Ectodermal cell (in vitro differentiated cells): ENCODE measurements around the gene PRR14.

Experiments used
- H3K27ac ChIP-seq: 2 replicates; pipeline ENCODE4 v1.7.0; 2013; ENCODE audit warnings: mild to moderate bottlenecking, low read depth, low read length; ENCODE audit not compliant: insufficient read depth, poor library complexity, severe bottlenecking
- H3K27me3 ChIP-seq: 2 replicates; pipeline ENCODE4 v1.7.0; 2013; ENCODE audit warnings: mild to moderate bottlenecking, low read length; ENCODE audit not compliant: insufficient read depth, control insufficient read depth, poor library complexity, severe bottlenecking
- H3K36me3 ChIP-seq: one replicate; pipeline ENCODE4 v1.7.0; 2013; ENCODE audit warnings: low read length; ENCODE audit not compliant: control insufficient read depth, insufficient read depth
- H3K4me1 ChIP-seq: one replicate; pipeline ENCODE4 v1.7.0; 2013; ENCODE audit warnings: low read length; ENCODE audit not compliant: control insufficient read depth, insufficient read depth
- H3K4me3 ChIP-seq: 2 replicates; pipeline ENCODE4 v1.7.0; 2013; ENCODE audit warnings: low read depth, low read length, control low read depth; ENCODE audit not compliant: insufficient read depth
- H3K9me3 ChIP-seq: 2 replicates; pipeline ENCODE4 v1.7.0; 2013; ENCODE audit warnings: mild to moderate bottlenecking, low read length, moderate library complexity; ENCODE audit not compliant: control insufficient read depth
- WGBS, 2 experiments: methylation state at CpG; one replicate each; pipeline ENCODE4 v1.1.7; 2013; ENCODE audit warnings: missing lambda C conversion rate in 2 of 2; 5-methylcytosine and 5-hydroxymethylcytosine counted together

PRR14 gene

DNA sequence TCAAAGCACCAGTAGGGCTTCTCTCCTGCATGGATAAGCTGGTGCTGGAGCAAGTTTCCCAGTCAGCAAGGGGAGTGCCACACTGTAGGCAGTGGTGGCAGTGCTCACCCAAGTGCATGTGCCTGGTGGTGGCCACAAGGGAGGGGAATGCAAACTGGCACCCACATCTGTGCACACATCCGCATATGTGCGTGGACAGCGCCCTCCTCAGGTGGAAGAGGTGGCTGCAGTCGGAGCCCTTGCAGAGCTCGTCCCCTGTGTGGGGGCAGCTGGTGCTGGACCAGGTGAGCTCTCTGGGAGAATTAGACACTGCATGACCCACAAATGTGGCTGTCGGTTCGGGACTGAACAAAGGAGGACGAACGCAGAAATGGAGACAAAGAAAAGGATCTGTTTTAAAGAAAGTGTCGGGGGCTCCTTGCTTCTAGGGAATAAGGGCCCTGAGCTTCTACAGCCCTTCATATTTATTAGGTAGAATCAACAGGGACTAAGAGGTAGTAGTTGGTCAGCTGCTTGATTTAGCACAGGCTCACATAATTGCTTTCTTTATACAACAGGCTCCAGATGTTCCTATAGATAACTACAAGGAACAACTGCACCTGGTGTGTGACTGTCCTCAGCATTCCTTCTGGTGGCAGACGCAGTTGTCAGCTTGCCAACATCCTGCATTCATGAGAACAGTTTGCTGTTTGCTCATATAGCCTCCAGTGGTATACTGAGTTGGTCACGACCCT is 35.2 kb upstream of the PRR14 start:
- Histone ChIP-seq H3K27me3 (peaks cover 2% of the 10 kb centered on the region), H3K4me1 (no peaks in the 10 kb centered on the region), H3K4me3 (no peak overlapping the region), H3K9me3 (no peaks in the 10 kb centered on the region), H3K36me3 (no peaks in the 10 kb centered on the region), H3K27ac (no peak overlapping the region)
- 52 to 56% methylated on average over 12 of the region's 12 CpGs for WGBS, 2 experiments

DNA sequence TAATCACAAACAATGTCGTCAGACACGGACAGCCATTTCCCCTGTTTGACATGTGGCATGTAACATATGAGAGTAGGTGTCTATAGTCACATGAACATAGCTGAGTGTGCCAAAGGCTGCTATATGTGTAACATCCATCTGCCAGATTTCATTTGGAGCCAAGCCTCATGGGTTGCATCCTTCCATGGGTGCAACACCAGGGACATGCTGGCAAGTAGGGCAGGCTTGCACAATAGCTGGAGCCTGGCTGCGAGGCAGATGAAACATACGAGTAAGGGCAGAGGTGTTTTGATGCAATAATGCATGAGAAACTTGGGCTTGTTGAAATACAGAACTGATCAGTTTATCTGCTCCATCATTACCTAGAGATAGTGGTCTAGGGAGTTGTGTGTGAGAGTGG is 31.6 kb upstream of the PRR14 start:
- no peak overlapping the region for H3K27ac ChIP-seq
- WGBS, 2 experiments: 93 to 94% methylated on average over 4 of the region's 4 CpGs

DNA sequence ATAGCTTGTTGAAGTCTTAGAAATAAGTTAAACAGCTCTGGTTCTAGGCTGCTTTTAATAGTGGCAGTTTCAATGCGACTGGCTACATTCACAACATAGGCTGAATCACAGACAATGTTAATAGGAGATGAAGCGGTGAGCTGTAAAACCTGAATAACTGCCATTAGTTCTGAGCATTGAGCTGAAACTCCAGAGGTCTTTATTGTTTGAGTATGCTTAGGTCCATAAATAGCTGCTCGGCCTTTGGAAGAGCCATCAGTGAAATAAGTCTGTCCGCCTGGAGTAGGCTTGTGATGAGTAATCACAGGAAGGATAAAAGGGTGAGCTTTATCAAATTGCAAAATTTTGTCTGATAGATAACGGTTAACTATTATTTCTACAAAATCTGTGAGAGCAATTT is 31.1 kb upstream of the PRR14 start:
- Histone ChIP-seq H3K4me1 (no peaks in the 10 kb centered on the region), H3K27me3 (peaks cover 3% of the 10 kb centered on the region), H3K27ac (no peak overlapping the region), H3K36me3 (no peaks in the 10 kb centered on the region), H3K9me3 (no peaks in the 10 kb centered on the region), H3K4me3 (no peak overlapping the region)
- WGBS, 2 experiments: 91 to 95% methylated on average over 5 of the region's 5 CpGs

More for the DNA sequence above, 31.6 kb upstream of the PRR14 start:
- Histone ChIP-seq H3K4me3 (no peak overlapping the region), H3K4me1 (no peaks in the 10 kb centered on the region), H3K9me3 (no peaks in the 10 kb centered on the region), H3K27me3 (peaks cover 3% of the 10 kb centered on the region), H3K36me3 (no peaks in the 10 kb centered on the region)

DNA sequence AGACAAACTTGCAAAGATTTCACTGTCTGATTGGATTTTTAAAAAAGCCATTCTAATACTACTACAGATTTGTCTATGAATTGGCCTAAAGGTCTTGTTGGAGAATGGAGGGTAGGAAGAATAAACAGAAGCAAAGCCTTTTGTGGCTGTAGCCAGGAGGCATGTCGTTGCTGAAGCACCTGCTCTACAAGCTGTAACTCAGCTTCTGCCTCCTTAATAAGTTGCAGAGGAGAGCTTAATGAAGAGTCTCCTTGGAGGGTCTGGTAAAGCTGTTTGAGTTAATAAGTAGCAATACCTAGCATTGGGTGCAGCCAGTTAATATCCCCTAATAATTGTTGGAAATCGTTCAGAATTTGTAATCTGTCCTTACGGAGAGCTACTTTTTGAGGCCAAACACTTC is 30.6 kb upstream of the PRR14 start:
- Histone ChIP-seq H3K4me1 (no peaks in the 10 kb centered on the region), H3K27me3 (peaks cover 3% of the 10 kb centered on the region), H3K36me3 (no peaks in the 10 kb centered on the region), H3K27ac (no peak overlapping the region), H3K4me3 (no peak overlapping the region), H3K9me3 (no peaks in the 10 kb centered on the region)
- 68 to 74% methylated on average over 3 of the region's 3 CpGs for WGBS, 2 experiments

DNA sequence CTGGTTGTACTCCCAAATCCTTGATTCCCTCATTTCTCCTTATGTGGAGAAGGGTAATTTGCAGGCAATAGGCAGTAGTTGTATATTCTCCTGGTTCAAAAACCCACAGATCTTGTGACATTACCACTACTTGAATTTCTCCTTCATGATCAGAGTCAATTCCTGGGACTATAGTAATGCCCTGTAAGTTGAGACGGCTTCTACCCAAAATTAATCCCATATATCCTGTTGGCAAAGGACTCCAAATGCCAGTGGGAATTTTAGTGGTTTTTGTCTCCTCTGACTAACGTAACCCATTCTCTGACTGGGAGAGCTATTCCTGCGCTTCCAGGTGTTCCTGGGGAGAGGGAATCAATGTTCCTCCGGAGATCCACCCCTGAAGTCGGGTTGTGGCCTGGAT is 29.0 kb upstream of the PRR14 start:
- 77 to 78% methylated on average over 5 of the region's 5 CpGs for WGBS, 2 experiments
- Histone ChIP-seq H3K4me3 (no peak overlapping the region), H3K27ac (no peak overlapping the region), H3K4me1 (no peaks in the 10 kb centered on the region), H3K9me3 (no peaks in the 10 kb centered on the region), H3K36me3 (no peaks in the 10 kb centered on the region), H3K27me3 (peaks cover 3% of the 10 kb centered on the region)

DNA sequence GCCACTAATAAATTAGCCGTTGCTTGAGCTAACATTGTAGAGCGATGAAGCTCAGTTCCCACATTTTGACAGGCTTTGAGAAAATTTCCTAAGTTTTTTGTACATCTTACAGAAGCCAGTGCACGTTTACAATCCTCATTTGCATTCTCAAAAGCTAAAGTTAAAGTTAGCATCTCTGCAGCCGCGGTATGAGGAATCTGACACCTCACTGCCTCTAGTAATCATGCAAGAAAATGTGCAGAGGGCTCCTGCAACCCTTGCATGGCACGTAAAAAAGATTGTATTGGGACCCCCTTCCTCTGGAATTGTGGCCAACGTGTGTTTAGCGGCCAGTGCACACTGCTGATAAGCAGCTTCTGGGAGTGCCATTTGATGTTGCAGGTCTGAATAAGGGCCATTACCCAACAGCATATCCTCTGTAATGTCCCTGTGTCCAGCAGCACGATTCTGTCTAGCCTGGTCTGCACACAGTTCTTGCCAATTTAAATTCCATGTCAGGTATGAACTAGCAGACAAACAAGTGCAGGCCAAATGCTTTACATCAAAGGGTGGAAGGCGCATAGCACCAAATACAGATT is 28.2 kb upstream of the PRR14 start:
- peaks cover 3% of the 10 kb centered on the region for H3K27me3 ChIP-seq
- no peak overlapping the region for H3K4me3 ChIP-seq
- no peaks in the 10 kb centered on the region for H3K36me3 ChIP-seq
- no peak overlapping the region for H3K27ac ChIP-seq
- no peaks in the 10 kb centered on the region for H3K9me3 ChIP-seq
- WGBS, 2 experiments: 84 to 86% methylated on average over 10 of the region's 10 CpGs
- H3K4me1 ChIP-seq: no peaks in the 10 kb centered on the region

DNA sequence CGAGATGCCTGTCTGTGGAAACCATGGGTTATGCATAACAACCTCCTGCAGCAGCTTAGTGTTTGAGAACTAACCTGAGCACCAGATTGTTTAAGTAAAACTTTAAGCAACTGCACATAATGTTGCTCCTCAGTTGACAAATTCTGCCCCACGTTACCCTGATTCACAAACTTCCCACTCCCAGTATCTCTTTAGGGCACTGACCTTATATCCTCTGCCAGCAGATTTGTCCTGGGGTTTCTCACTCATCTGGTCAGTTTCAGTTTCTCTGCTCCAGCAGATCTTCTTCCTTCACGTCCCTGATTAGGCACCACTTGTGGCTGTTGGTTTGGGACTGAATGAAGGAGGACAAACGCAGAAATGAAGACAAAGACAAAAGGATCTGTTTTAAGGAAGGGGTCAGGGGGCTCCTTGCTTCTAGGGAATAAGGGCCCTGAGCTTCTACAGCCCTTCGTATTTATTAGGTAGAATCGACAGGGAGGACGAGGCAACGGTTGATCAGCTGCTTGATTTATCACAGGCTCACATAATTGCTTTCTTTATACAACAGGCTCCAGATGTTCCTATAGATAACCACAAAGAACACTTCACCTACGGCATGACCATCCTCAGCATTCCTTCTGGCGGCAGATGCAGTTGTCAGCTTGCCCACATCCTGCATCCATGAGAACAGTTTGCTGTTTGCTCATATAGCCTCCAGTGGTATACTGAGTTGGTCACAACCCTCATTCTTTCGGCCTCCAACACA is 27.1 kb upstream of the PRR14 start:
- no peaks in the 10 kb centered on the region for H3K36me3 ChIP-seq
- no peaks in the 10 kb centered on the region for H3K4me1 ChIP-seq
- no peak overlapping the region for H3K4me3 ChIP-seq
- WGBS, 2 experiments: 90 to 93% methylated on average over 11 of the region's 11 CpGs
- no peak overlapping the region for H3K27ac ChIP-seq
- H3K27me3 ChIP-seq: peaks cover 3% of the 10 kb centered on the region
- H3K9me3 ChIP-seq: no peaks in the 10 kb centered on the region

DNA sequence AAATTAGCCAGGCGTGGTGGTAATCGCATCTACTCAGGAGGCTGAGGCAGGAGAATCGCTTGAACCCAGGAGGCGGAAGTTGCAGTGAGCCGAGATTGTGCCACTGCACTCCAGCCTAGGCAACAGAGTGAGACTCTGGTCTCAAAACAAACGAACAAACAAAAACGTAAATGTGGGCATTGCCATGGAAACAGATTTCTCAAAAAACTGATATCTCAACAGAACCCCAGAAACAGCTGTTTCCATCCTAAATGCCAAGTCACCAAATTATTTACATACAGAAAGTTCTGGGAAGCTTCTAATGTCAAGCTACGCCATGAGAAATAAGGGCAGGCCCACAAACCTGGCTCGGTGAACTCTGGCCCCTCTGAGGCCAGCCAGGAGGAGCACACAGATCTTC is 24.5 kb upstream of the PRR14 start:
- H3K4me1 ChIP-seq: no peaks in the 10 kb centered on the region
- H3K4me3 ChIP-seq: no peak overlapping the region
- no peak overlapping the region for H3K27ac ChIP-seq
- peaks cover 5% of the 10 kb centered on the region for H3K27me3 ChIP-seq
- no peaks in the 10 kb centered on the region for H3K36me3 ChIP-seq
- H3K9me3 ChIP-seq: no peaks in the 10 kb centered on the region
- 93% methylated on average over 9 of the region's 9 CpGs for WGBS, 2 experiments

DNA sequence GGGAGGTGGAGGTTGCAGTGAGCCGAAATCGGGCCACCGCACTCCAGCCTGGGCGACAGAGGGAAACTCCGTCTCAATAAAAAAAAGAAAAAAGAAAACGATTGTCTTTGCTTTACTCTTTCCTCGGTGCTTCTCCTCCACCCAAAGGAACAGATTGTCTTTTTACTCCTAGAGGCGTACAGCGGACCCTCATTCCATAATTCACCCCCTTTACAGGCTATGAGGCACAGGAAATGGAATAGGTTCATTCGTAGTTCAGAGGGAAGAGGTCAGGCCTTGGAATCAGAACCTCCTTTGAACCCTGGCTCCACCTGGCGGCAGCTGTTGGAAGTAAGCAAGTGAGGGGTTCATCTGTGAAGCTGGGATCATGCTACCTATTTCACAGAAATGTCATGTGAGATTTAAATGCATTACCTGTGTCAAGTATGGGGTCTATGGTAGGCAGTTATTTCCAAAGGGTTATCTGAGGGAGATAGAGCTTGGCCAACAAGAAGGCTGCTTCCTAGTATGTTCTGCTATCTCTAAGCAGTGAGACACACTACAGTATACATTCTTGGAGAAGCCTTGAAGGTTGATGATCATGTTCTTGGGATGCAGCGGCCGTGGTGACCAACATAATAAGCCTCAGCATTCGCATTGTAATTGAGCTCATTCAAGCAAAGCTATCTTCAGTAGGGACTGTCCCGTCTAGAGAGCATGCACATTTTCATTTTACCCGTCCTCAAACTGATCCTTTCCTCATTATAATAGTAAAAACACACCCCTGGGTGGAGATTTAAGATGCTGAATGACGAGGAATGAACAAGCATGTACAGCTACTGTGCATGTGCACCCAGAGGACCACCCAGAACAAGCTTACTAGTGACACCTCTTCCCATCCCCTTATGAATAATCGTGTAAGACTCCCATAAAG is 21.9 kb upstream of the PRR14 start:
- Histone ChIP-seq H3K36me3 (no peaks in the 10 kb centered on the region), H3K9me3 (no peaks in the 10 kb centered on the region), H3K27ac (no peak overlapping the region), H3K4me1 (no peaks in the 10 kb centered on the region), H3K4me3 (no peak overlapping the region), H3K27me3 (peaks cover 5% of the 10 kb centered on the region)
- WGBS, 2 experiments: 57 to 58% methylated on average over 18 of the region's 18 CpGs
